Progenitor cell of endocrine pancreas (in vitro differentiated cells): ENCODE measurements around the gene PRSS8. TPM values are rescaled to one million over a fixed set of nuclear protein-coding genes. Genes with fewer than 3 reads are reported as not detected.
A peak's percentile ranks its signal among the peaks of the same experiment; 100 is the strongest.

Experiments used
- DNase-seq: peaks from one replicate; pipeline ENCODE4 v3.0.0; 2021; ENCODE audit warnings: low spot score; ENCODE audit not compliant: unreplicated experiment
- H3K27ac Mint-ChIP-seq: 2 replicates; pipeline ENCODE4 v1.8.0; 2021; ENCODE audit warnings: mild to moderate bottlenecking, moderate library complexity, mixed read lengths
- H3K27me3 Mint-ChIP-seq: 2 replicates; pipeline ENCODE4 v1.8.0; 2021; ENCODE audit warnings: mixed read lengths
- H3K36me3 Mint-ChIP-seq: 2 replicates; pipeline ENCODE4 v1.8.0; 2022; ENCODE audit warnings: mixed read lengths; ENCODE audit not compliant: insufficient read depth
- H3K4me1 Mint-ChIP-seq: 2 replicates; pipeline ENCODE4 v1.8.0; 2021; ENCODE audit warnings: low read depth, mixed read lengths
- H3K4me3 Mint-ChIP-seq: 2 replicates; pipeline ENCODE4 v1.8.0; 2021; ENCODE audit warnings: low read depth, mild to moderate bottlenecking, moderate library complexity, mixed read lengths
- H3K9me3 Mint-ChIP-seq: 2 replicates; pipeline ENCODE4 v1.8.0; 2021; ENCODE audit warnings: low read depth, mixed read lengths
- CTCF ChIP-seq: fragments of 200-600 bp; sonication (generic); IDR thresholded peaks from one replicate; pipeline ENCODE4 v1.5.0; 2021; ENCODE audit warnings: antibody characterized with exemption, mild to moderate bottlenecking; ENCODE audit not compliant: unreplicated experiment
- total RNA-seq: library from RNA; stranded (reverse); gene quantifications from 2 replicates; pipeline ENCODE4 v1.2.1, GENCODE V29; 2021

Gene PRSS8
- total RNA-seq, 1 donor from 2014 or later: 111 TPM

GRCh38 chr16:31093132-31093703, 42.3 kb downstream of the PRSS8 start:
- H3K4me1 Mint-ChIP-seq: peaks cover 9% of the 10 kb centered on the region
- H3K9me3 Mint-ChIP-seq: no peaks in the 10 kb centered on the region
- peak overlapping the region; percentile 94 for H3K4me3 Mint-ChIP-seq
- no peak for TF ChIP-seq CTCF
- no peak for DNase-seq
- H3K36me3 Mint-ChIP-seq: no peaks in the 10 kb centered on the region
- no peak overlapping the region for H3K27ac Mint-ChIP-seq
- H3K27me3 Mint-ChIP-seq: peaks cover 2% of the 10 kb centered on the region

DNA sequence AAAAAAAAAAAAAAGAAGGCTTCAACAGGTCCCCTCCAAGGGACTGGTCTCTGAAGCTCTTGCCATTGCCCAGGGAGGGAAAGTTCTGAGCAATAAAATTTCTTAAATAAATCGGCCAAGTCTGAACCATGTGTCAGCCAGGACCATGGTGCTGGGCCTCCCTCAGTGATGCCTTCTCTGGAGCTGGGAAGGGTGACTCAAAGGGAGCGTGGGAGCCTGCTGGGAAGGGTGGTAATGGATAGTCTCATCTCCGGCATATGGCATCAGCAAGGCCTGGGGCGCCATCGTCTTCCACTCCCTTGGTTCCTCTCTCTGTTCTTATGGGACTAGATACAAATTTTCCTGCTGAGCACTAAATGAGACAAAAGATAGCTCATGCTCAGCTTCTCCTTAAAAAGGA, 43.2 kb downstream of the PRSS8 start:
- H3K27ac Mint-ChIP-seq: no peak overlapping the region
- no peaks in the 10 kb centered on the region for H3K9me3 Mint-ChIP-seq
- no peaks in the 10 kb centered on the region for H3K27me3 Mint-ChIP-seq
- peaks cover 9% of the 10 kb centered on the region for H3K4me1 Mint-ChIP-seq
- no peak for DNase-seq
- TF ChIP-seq CTCF: no peak
- no peaks in the 10 kb centered on the region for H3K36me3 Mint-ChIP-seq
- H3K4me3 Mint-ChIP-seq: peak overlapping the region; percentile 50

DNA sequence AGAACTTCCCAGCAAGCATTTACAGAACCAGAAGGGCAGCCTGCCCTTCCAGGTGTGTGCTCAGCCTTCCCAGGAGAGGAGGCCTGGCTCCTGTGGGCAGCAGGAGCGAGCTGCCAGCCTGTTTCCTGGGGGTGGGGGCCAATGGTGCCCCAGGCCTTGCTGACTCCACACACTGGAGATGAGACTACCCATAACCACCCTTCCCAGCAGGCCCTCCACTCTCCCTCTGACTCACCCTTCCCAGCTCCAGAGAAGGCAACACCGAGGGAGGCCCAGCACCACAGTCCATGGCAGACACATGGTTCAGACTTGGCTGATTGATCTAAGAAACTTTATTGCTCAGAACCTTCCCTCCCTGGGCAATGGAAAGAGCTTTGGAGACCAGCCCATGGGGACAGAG, 45.0 kb downstream of the PRSS8 start:
- no peak for DNase-seq
- Mint-ChIP-seq H3K9me3 (no peaks in the 10 kb centered on the region), H3K4me3 (no peak overlapping the region), H3K4me1 (peaks cover 8% of the 10 kb centered on the region), H3K27ac (no peak overlapping the region), H3K36me3 (no peaks in the 10 kb centered on the region), H3K27me3 (no peaks in the 10 kb centered on the region)
- no peak for TF ChIP-seq CTCF

DNA sequence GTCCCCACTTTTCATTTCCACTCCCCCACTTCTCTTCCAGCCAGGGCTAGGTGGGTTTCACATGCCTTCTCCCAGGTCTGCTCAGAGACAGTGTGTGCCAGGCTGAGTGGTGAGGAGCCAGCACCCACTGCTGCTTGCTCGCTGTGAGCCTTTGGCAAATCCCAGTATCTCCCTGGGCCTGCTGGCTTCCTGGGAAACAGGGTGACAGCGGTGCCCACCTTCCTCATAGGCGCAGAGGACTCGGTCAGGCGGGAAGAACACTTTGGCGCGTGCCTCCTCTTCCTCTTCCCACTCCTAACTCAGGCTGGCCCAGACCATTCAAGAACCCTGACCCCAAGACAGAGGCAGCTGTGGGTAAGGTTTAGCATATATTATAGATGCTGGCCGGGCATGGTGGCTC, 46.3 kb downstream of the PRSS8 start:
- DNase-seq: no peak
- Mint-ChIP-seq H3K9me3 (no peaks in the 10 kb centered on the region), H3K27ac (no peak overlapping the region), H3K36me3 (no peaks in the 10 kb centered on the region), H3K4me3 (no peak overlapping the region), H3K4me1 (peaks cover 7% of the 10 kb centered on the region), H3K27me3 (no peaks in the 10 kb centered on the region)
- no peak for TF ChIP-seq CTCF

- H3K27ac Mint-ChIP-seq: no peak within 1 kb of the TSS
- H3K36me3 Mint-ChIP-seq: no peaks in the 10 kb centered on the region
- no peak for TF ChIP-seq CTCF
- DNase-seq: no peak
- peaks cover 2% of the 10 kb centered on the region for H3K4me1 Mint-ChIP-seq
- no peaks in the 10 kb centered on the region for H3K27me3 Mint-ChIP-seq
- H3K9me3 Mint-ChIP-seq: no peaks in the 10 kb centered on the region
- no peak within 1 kb of the TSS for H3K4me3 Mint-ChIP-seq
Measured at GRCh38 chr16:31088459-31089183, 46.9 kb downstream of the PRSS8 start, which contains the start of gene PRSS53. PRSS53 (minus strand) TSS chr16:31088943; CDS start chr16:31088809, 134 bp downstream.
